ENCODE results near the gene PAGE2B. TPM values are rescaled to one million over a fixed set of nuclear protein-coding genes. Genes with fewer than 3 reads are reported as not detected.

The PAGE2B gene
- total and polyA plus RNA-seq, 7 donors = not detected

GRCh38 chrX:55072286-55072685, 2.5 kb upstream of the PAGE2B start:
- no peak for TF ChIP-seq CTCF (IDR thresholded peaks at IDR 0.05)
- intact Hi-C loops (cut with DNase I) = no loop called here
- H3K9me3 ChIP-seq = no peaks in the 10 kb centered on the region
- H3K4me3 ChIP-seq = no peak overlapping the region
- DNase-seq = no peak
- 82 to 96% (median 87%) methylated on average over 3 of the region's 3 CpGs for WGBS, 3 donors
- ATAC-seq = no peak
- no peaks in the 10 kb centered on the region for H3K27me3 ChIP-seq (ENCODE audit: insufficient read depth in 3 of 3, low read length in 2 of 3)
- H3K4me1 ChIP-seq = no peaks in the 10 kb centered on the region
- no peak overlapping the region for H3K27ac ChIP-seq
- no peaks in the 10 kb centered on the region for H3K36me3 ChIP-seq (ENCODE audit: insufficient read depth in 1 of 2, low read depth in 1 of 2)

GRCh38 chrX:55088795-55089489, 14.1 kb downstream of the PAGE2B start, which contains the start of gene PAGE2:
Gene PAGE2 (plus strand): TSS chrX:55089018. CDS start chrX:55090021, 1,003 bp downstream.
- Histone ChIP-seq H3K9me3 (peaks cover 7% of the 10 kb centered on the region), H3K4me1 (no peaks in the 10 kb centered on the region), H3K27ac (no peak within 1 kb of the TSS), H3K27me3 (ENCODE audit: insufficient read depth in 3 of 3, low read length in 2 of 3) (peaks cover 0 to 10% (median 0%) of the 10 kb centered on the region in 3 donors), H3K36me3 (ENCODE audit: insufficient read depth in 1 of 2, low read depth in 1 of 2) (no peaks in the 10 kb centered on the region), H3K4me3 (no peak within 1 kb of the TSS)
- intact Hi-C loops (cut with DNase I) = no loop called here
- TF ChIP-seq CTCF (IDR thresholded peaks at IDR 0.05) = no peak
- DNase-seq = no peak
- WGBS, 3 donors = 85 to 95% (median 92%) methylated on average over 30 of the region's 30 CpGs
- ATAC-seq = no peak

- no peaks in the 10 kb centered on the region for H3K4me1 ChIP-seq
- WGBS, 3 donors = 23 to 31% (median 29%) methylated on average over 2 of the region's 2 CpGs
- no peaks in the 10 kb centered on the region for H3K9me3 ChIP-seq
- no peaks in the 10 kb centered on the region for H3K36me3 ChIP-seq (ENCODE audit: insufficient read depth in 1 of 2, low read depth in 1 of 2)
- peaks cover 0 to 20% (median 0%) of the 10 kb centered on the region in 3 donors for H3K27me3 ChIP-seq (ENCODE audit: insufficient read depth in 3 of 3, low read length in 2 of 3)
- no peak overlapping the region for H3K27ac ChIP-seq
- intact Hi-C loops (cut with DNase I) = no loop called here
- H3K4me3 ChIP-seq = no peak overlapping the region
- no peak for DNase-seq
- TF ChIP-seq CTCF (IDR thresholded peaks at IDR 0.05) = no peak
- ATAC-seq = no peak
These were observed 23.9 kb downstream of the PAGE2B start for GRCh38 chrX:55098691-55099090.

DNA sequence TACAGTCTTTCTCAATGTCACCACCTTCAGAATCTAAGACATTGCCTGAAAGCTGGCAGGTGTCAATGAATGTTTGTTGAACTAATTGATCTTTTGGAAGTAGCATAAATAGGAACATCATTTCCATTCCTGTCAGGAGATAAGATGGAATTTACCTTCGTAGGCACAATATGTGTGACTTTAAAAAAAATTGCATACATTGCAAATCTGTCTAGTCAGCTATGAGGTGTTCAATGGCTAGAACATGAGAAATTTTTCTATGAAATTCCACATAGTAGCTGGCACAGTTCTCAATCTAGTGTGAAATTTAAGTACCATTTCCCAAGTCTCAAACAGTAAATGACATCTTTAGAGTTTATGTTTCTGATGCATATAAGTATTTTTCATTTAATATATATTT, 24.3 kb downstream of the PAGE2B start:
- intact Hi-C loops (cut with DNase I) = no loop called here
- no peaks in the 10 kb centered on the region for H3K36me3 ChIP-seq (ENCODE audit: insufficient read depth in 1 of 2, low read depth in 1 of 2)
- no peak for ATAC-seq
- no peak overlapping the region for H3K27ac ChIP-seq
- DNase-seq = no peak
- peaks cover 0 to 20% (median 0%) of the 10 kb centered on the region in 3 donors for H3K27me3 ChIP-seq (ENCODE audit: insufficient read depth in 3 of 3, low read length in 2 of 3)
- TF ChIP-seq CTCF (IDR thresholded peaks at IDR 0.05) = no peak
- 45 to 53% (median 51%) methylated on average over 1 of the region's 1 CpG for WGBS, 3 donors
- H3K4me3 ChIP-seq = no peak overlapping the region
- H3K4me1 ChIP-seq = no peaks in the 10 kb centered on the region
- H3K9me3 ChIP-seq = no peaks in the 10 kb centered on the region

DNA sequence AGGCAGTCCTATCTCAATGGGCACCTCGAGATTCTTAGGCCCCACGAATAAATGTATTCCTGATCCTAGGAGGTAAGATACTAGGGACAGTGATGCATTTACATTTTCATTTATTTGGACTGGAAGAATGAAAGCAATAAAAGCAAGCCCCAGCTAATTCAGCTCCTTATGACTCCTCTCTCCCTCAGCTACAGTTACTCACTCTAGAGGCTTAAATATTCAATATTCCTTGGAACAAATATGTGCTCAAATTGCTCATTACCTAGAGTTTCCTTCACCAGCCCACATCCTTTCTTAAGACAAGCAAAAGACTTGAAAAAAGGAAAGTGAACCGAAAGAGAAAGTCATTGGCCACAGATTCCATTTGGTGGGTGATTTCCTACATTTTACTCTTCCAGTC, 27.9 kb downstream of the PAGE2B start:
- no peak for TF ChIP-seq CTCF (IDR thresholded peaks at IDR 0.05)

More for the DNA sequence above, 27.9 kb downstream of the PAGE2B start:
- Histone ChIP-seq H3K27ac (no peak overlapping the region), H3K4me3 (no peak overlapping the region), H3K9me3 (no peaks in the 10 kb centered on the region), H3K4me1 (no peaks in the 10 kb centered on the region), H3K36me3 (ENCODE audit: insufficient read depth in 1 of 2, low read depth in 1 of 2) (no peaks in the 10 kb centered on the region), H3K27me3 (ENCODE audit: insufficient read depth in 3 of 3, low read length in 2 of 3) (peaks cover 0 to 6% (median 0%) of the 10 kb centered on the region in 3 donors)
- ATAC-seq (no peak), DNase-seq (no peak)
- intact Hi-C loops (cut with DNase I) = no loop called here
- WGBS, 3 donors = 60 to 82% (median 78%) methylated on average over 3 of the region's 3 CpGs
